Ovary (tissue), 3 donors: ENCODE measurements around the gene WDR37.

Experiments used
- CTCF ChIP-seq, 3 donors: fragments of 450-650 bp in 2 of 3; fragments of 200-600 bp in 1 of 3; IDR thresholded peaks; one replicate each; pipeline versions ENCODE4 v1.5.1 to v1.8.0; 2016 to 2022; ENCODE audit warnings: antibody characterized with exemption in 3 of 3, mild to moderate bottlenecking in 1 of 3
- POLR2A ChIP-seq: fragments of 450-650 bp; IDR thresholded peaks from one replicate; pipeline ENCODE4 v1.6.1; 2017; ENCODE audit warnings: antibody characterized with exemption, mild to moderate bottlenecking, moderate library complexity
- donor health status: DM: no; HTN: no; CAD: no.

GRCh38 chr10:1141701-1142100, 85.5 kb downstream of the WDR37 start:
- TF ChIP-seq CTCF (IDR thresholded peaks at IDR 0.05) (no peak), POLR2A (no peak)
